CD4-positive, alpha-beta T cell (primary cell): ENCODE results near the gene KCNN4. TPM values are rescaled to one million over a fixed set of nuclear protein-coding genes. Genes with fewer than 3 reads are reported as not detected.

Source experiments
- ATAC-seq: fragments of 200-7000 bp; cut with Tn5 transposase; one replicate; pipeline ENCODE4 v1.10.0; 2022; ENCODE audit warnings: mild to moderate bottlenecking; ENCODE audit not compliant: poor library complexity
- CTCF ChIA-PET: fragments of 350-600 bp; sonication (Branson Sonifier 250); formaldehyde crosslinking; loops from one replicate; lab custom pipeline; 2021; ENCODE audit warnings: antibody characterized with exemption, inconsistent platforms; lab: Charles Lee
- POLR2A ChIA-PET: fragments of 350-600 bp; sonication (Branson Sonifier 250); formaldehyde crosslinking; loops from one replicate; lab custom pipeline; 2021; ENCODE audit warnings: antibody characterized with exemption, inconsistent platforms; lab: Charles Lee
- DNase-seq, 14 experiments: peaks; one replicate each; pipeline ENCODE4 v3.0.0-alpha.2; 2013 to 2020; ENCODE audit warnings: mixed read lengths in 2 of 14
- H3K27ac ChIP-seq, 2 donors: one replicate each; pipeline versions ENCODE4 v1.5.1 to v1.7.0; 2013; ENCODE audit warnings: low read length in 2 of 2, low read depth in 1 of 2, mild to moderate bottlenecking in 1 of 2
- H3K27me3 ChIP-seq, 2 experiments: 1 replicate in 1 of 2; 2 replicates in 1 of 2; pipeline versions ENCODE4 v1.6.1 to v1.7.0; 2013; ENCODE audit warnings: low read length in 2 of 2, control low read depth in 1 of 2, mild to moderate bottlenecking in 1 of 2, moderate library complexity in 1 of 2; ENCODE audit not compliant: insufficient read depth in 2 of 2, control insufficient read depth in 1 of 2
- H3K36me3 ChIP-seq: one replicate; pipeline ENCODE4 v1.6.1; 2013; ENCODE audit warnings: low read length, control low read depth; ENCODE audit not compliant: insufficient read depth
- H3K4me1 ChIP-seq: one replicate; pipeline ENCODE4 v1.6.1; 2013; ENCODE audit warnings: low read length, control low read depth; ENCODE audit not compliant: insufficient read depth
- H3K4me3 ChIP-seq: one replicate; pipeline ENCODE4 v1.5.1; 2013; ENCODE audit warnings: mild to moderate bottlenecking, low read length, moderate library complexity
- H3K9me3 ChIP-seq, 2 experiments: 1 replicate in 1 of 2; 2 replicates in 1 of 2; pipeline versions ENCODE4 v1.6.1 to v1.7.0; 2013; ENCODE audit warnings: low read length in 2 of 2, mild to moderate bottlenecking in 2 of 2, control low read depth in 1 of 2, moderate library complexity in 1 of 2; ENCODE audit not compliant: control insufficient read depth in 1 of 2, insufficient read depth in 1 of 2
- H3K27ac Mint-ChIP-seq: one replicate; pipeline ENCODE4 v1.8.0; 2020; ENCODE audit warnings: mixed read lengths
- H3K27me3 Mint-ChIP-seq: one replicate; pipeline ENCODE4 v1.8.0; 2021; ENCODE audit warnings: mixed read lengths
- H3K36me3 Mint-ChIP-seq: one replicate; pipeline ENCODE4 v1.8.0; 2021; ENCODE audit warnings: low read depth, mixed read lengths
- H3K4me1 Mint-ChIP-seq: one replicate; pipeline ENCODE4 v1.8.0; 2021; ENCODE audit warnings: low read depth, mixed read lengths
- H3K4me3 Mint-ChIP-seq: one replicate; pipeline ENCODE4 v1.8.0; 2020; ENCODE audit warnings: mild to moderate bottlenecking, mixed read lengths
- H3K9me3 Mint-ChIP-seq: one replicate; pipeline ENCODE4 v1.8.0; 2020; ENCODE audit warnings: mixed read lengths
- CTCF ChIP-seq: fragments of 200-600 bp; IDR thresholded peaks from one replicate; pipeline ENCODE4 v1.8.0; 2022; ENCODE audit warnings: antibody characterized with exemption, mild to moderate bottlenecking
- intact Hi-C, 2 experiments: fragments of 100-400 bp; cut with DNase I in 1 of 2; cut with micrococcal nuclease in 1 of 2; formaldehyde crosslinking; loops; one replicate each; pipeline versions ENCODE4 v1.15.1 to v1.9.0; 2023 to 2025; cut with DNase I, micrococcal nuclease
- total RNA-seq, 174 experiments: library from RNA in 2 of 174; stranded (reverse) in 2 of 174; gene quantifications; one replicate each; pipeline ENCODE4 v1.2.3 and lab custom pipeline; 2021 to 2026

KCNN4 gene
- total RNA-seq, 2 experiments from 2014 or later = 9.7 to 10.4 TPM

GRCh38 chr19:43779820-43780219 is 953 bp downstream of the KCNN4 start:
- no peak for TF ChIP-seq CTCF
- peaks cover 11% of the 10 kb centered on the region for H3K36me3 Mint-ChIP-seq
- POLR2A ChIA-PET = interaction anchor here (1.3 to 5.7 kb wide), 4 partner anchors 13 to 112 kb away, joined by 5 to 43 read pairs (median 6); partner anchors contain the start of gene SMG9
- ATAC-seq (no peak), DNase-seq (peak in 2 of 14 experiments; percentile 31 to 51)
- H3K27ac Mint-ChIP-seq = peak overlapping the region; percentile 90
- H3K27me3 Mint-ChIP-seq = no peaks in the 10 kb centered on the region
- intact Hi-C loops = loop anchor here in 1 of 2 experiments (10.0 kb wide), 2 partner anchors 105 to 225 kb away; partner anchors contain the start of gene PLAUR
- Histone ChIP-seq H3K27me3 (no peaks in the 10 kb centered on the region), H3K36me3 (no peaks in the 10 kb centered on the region), H3K27ac (peak overlapping the region; percentile 58 to 71), H3K9me3 (no peaks in the 10 kb centered on the region), H3K4me3 (peak overlapping the region; percentile 63), H3K4me1 (peaks cover 96% of the 10 kb centered on the region)
- H3K4me1 Mint-ChIP-seq = peaks cover 88% of the 10 kb centered on the region
- CTCF ChIA-PET = interaction anchor here (3.4 to 5.3 kb wide), 2 partner anchors 14 to 35 kb away, joined by 13 to 45 read pairs; no protein-coding TSS in a partner anchor
- peak overlapping the region; percentile 82 for H3K4me3 Mint-ChIP-seq
- H3K9me3 Mint-ChIP-seq = no peaks in the 10 kb centered on the region

GRCh38 chr19:43779147-43779819 is 1.5 kb downstream of the KCNN4 start:
- intact Hi-C loops = no loop called here
- H3K27me3 ChIP-seq = no peaks in the 10 kb centered on the region
- DNase-seq = no peak
- Mint-ChIP-seq H3K27ac (peak overlapping the region; percentile 90), H3K4me3 (peak overlapping the region; percentile 82), H3K27me3 (no peaks in the 10 kb centered on the region), H3K4me1 (peaks cover 83% of the 10 kb centered on the region), H3K36me3 (peaks cover 12% of the 10 kb centered on the region), H3K9me3 (no peaks in the 10 kb centered on the region)
- ChIA-PET POLR2A (interaction anchor here (1.3 to 5.7 kb wide), 4 partner anchors 13 to 111 kb away, joined by 5 to 43 read pairs (median 6); partner anchors contain the start of gene SMG9), CTCF (interaction anchor here (3.4 to 5.3 kb wide), 2 partner anchors 14 to 34 kb away, joined by 13 to 45 read pairs; no protein-coding TSS in a partner anchor)
- H3K4me3 ChIP-seq = peak overlapping the region; percentile 63
- TF ChIP-seq CTCF = no peak
- no peaks in the 10 kb centered on the region for H3K9me3 ChIP-seq
- peaks cover 2% of the 10 kb centered on the region for H3K36me3 ChIP-seq
- no peak for ATAC-seq
- H3K4me1 ChIP-seq = peaks cover 93% of the 10 kb centered on the region
- peak overlapping the region; percentile 58 to 71 for H3K27ac ChIP-seq

GRCh38 chr19:43778651-43779050 is 2.1 kb downstream of the KCNN4 start:
- ATAC-seq (no peak), DNase-seq (no peak)
- no peak for TF ChIP-seq CTCF
- H3K4me3 ChIP-seq = peak overlapping the region; percentile 63
- no peaks in the 10 kb centered on the region for H3K9me3 ChIP-seq
- H3K27me3 ChIP-seq = no peaks in the 10 kb centered on the region
- H3K4me3 Mint-ChIP-seq = peak overlapping the region; percentile 82
- H3K27me3 Mint-ChIP-seq = no peaks in the 10 kb centered on the region
- H3K9me3 Mint-ChIP-seq = no peaks in the 10 kb centered on the region
- H3K36me3 Mint-ChIP-seq = peaks cover 13% of the 10 kb centered on the region
- H3K27ac ChIP-seq = peak overlapping the region; percentile 58 to 71
- peaks cover 7% of the 10 kb centered on the region for H3K36me3 ChIP-seq
- H3K4me1 ChIP-seq = peaks cover 87% of the 10 kb centered on the region
- peak overlapping the region; percentile 90 for H3K27ac Mint-ChIP-seq
- ChIA-PET CTCF (interaction anchor here (3.4 to 5.3 kb wide), 2 partner anchors 13 to 33 kb away, joined by 13 to 45 read pairs; no protein-coding TSS in a partner anchor), POLR2A (interaction anchor here (1.4 to 5.7 kb wide), 8 partner anchors 10 to 315 kb away, joined by 3 to 43 read pairs (median 6); partner anchors contain the start of genes SMG9 and ZNF283)
- peaks cover 77% of the 10 kb centered on the region for H3K4me1 Mint-ChIP-seq
- intact Hi-C loops = no loop called here
